ENCODE results near the gene DCLK1. TPM values are rescaled to one million over a fixed set of nuclear protein-coding genes. Genes with fewer than 3 reads are reported as not detected.

The DCLK1 gene
- total RNA-seq (2021; ENCODE audit: unreplicated experiment) = 0.10 TPM
- polyA plus RNA-seq (2012) = 0.03 TPM in 1 of 2 replicates, not detected in the other
- percentile 4 among the genes with signal in this experiment for Bru-seq, nascent RNA
- percentile 3 among the genes with signal in this experiment for BruChase-seq, experiment 1, labeled RNA remaining after a 6-hour chase
- BruChase-seq, experiment 2, labeled RNA remaining after a 2-hour chase = percentile 3 among the genes with signal in this experiment
- long read RNA-seq = 0 reads

GRCh38 chr13:36131222-36131930 lies at the start of gene DCLK1:
Gene DCLK1, minus strand, starts transcription at chr13:36131382.
- Histone ChIP-seq H3K27ac (ENCODE audit: low read depth, low read length) (no peak within 1 kb of the TSS), H3K4me3 (replicated peaks in 1 of 2; ENCODE audit: low read depth in 1 of 2, low read length in 2 of 2) (no peak within 1 kb of the TSS), H3K27me3 (ENCODE audit: insufficient read depth, low read length) (no peaks in the 10 kb centered on the region), H3K9me2 (ENCODE audit: insufficient read depth) (no peaks in the 10 kb centered on the region), H3K36me3 (ENCODE audit: control insufficient read depth in 1 of 2, insufficient read depth in 2 of 2, low read length in 2 of 2) (no peaks in the 10 kb centered on the region), H3K9ac (ENCODE audit: low read length) (no peak within 1 kb of the TSS), H3K4me2 (ENCODE audit: low read length) (no peak within 1 kb of the TSS), H3K9me3 (ENCODE audit: control insufficient read depth in 1 of 2, insufficient read depth in 1 of 2, low read depth in 1 of 2, low read length in 2 of 2) (peaks cover 0 to 25% of the 10 kb centered on the region in 2 experiments; a peak in 2 of 4 replicates), H4K20me1 (ENCODE audit: insufficient read depth) (no peaks in the 10 kb centered on the region), H2AFZ (ENCODE audit: low read depth, low read length, poor library complexity, severe bottlenecking) (no peak within 1 kb of the TSS), H3K79me2 (ENCODE audit: insufficient read depth, low read length) (no peaks in the 10 kb centered on the region), H3K4me1 (ENCODE audit: control insufficient read depth in 1 of 2, insufficient read depth in 2 of 2, low read length in 2 of 2) (no peaks in the 10 kb centered on the region)
- intact Hi-C loops (cut with micrococcal nuclease) = no loop called here
- TF ChIP-seq EZH2phosphoT487 (IDR thresholded peaks at IDR 0.05; ENCODE audit: borderline replicate concordance) (no peak), ELF1 (IDR thresholded peaks at IDR 0.05; ENCODE audit: borderline replicate concordance, low read depth) (no peak), SIN3A (IDR thresholded peaks at IDR 0.05; ENCODE audit: low read depth) (no peak), EZH2 (IDR thresholded peaks at IDR 0.05) (no peak), POLR2AphosphoS5 (IDR thresholded peaks at IDR 0.05; ENCODE audit: low read depth, low read length) (no peak), ATF3 (IDR thresholded peaks at IDR 0.05) (no peak), FOSL1 (IDR thresholded peaks at IDR 0.05; ENCODE audit: low read depth) (no peak), ZBTB33 (IDR thresholded peaks at IDR 0.05; ENCODE audit: extremely low read depth, insufficient replicate concordance, low read length) (no peak), ZFX (IDR thresholded peaks at IDR 0.05) (no peak), RAD21 (IDR thresholded peaks at IDR 0.05; ENCODE audit: low read depth) (no peak), TCF7L2 (IDR thresholded peaks at IDR 0.05; ENCODE audit: borderline replicate concordance, extremely low read depth, insufficient read depth, insufficient read length) (no peak), POLR2A (IDR thresholded peaks at IDR 0.05; ENCODE audit: borderline replicate concordance, extremely low read depth, insufficient read depth, insufficient read length) (no peak), CTCF (IDR thresholded peaks at IDR 0.05 in 2 of 3, conservative IDR thresholded peaks at IDR 0.05 in 1 of 3; ENCODE audit: borderline replicate concordance in 1 of 3, insufficient read depth in 1 of 3, low read depth in 2 of 3, low read length in 2 of 3) (no peak), CBX3 (IDR thresholded peaks at IDR 0.05; ENCODE audit: low read depth) (no peak), MAX (IDR thresholded peaks at IDR 0.05) (no peak), JUND (IDR thresholded peaks at IDR 0.05) (no peak), YY1 (IDR thresholded peaks at IDR 0.05; ENCODE audit: extremely low read depth, insufficient replicate concordance, low read depth, low read length) (no peak)
- RAD21 ChIA-PET (ENCODE audit: low non-redundant PET in 1 of 2, low total read pairs in 2 of 2, uncharacterized antibody in 2 of 2, unreplicated experiment in 2 of 2) = no interaction called here
- ATAC-seq (no peak), DNase-seq (ENCODE audit: low read depth, low spot score) (no peak)
- POLR2A ChIA-PET = no interaction called here
- no TSS peak for BruUV-seq (replicated peaks)
- CTCF ChIA-PET = no interaction called here
